ENCODE measurements around the gene YDJC.
A peak's percentile ranks its signal among the peaks of the same experiment; 100 is the strongest.
"Not testable (repeated sequence)": the region's sequence is repeated elsewhere in the genome, so short reads cannot be mapped to it uniquely, and the experiment has no call there.

YDJC gene

GRCh38 chr22:21632237-21632895, 2.5 kb upstream of the YDJC start, which contains the start of gene CCDC116:
CCDC116 (plus strand) TSS chr22:21632760; CDS start chr22:21633182, 422 bp downstream.
- DNase-seq (ENCODE audit: low read depth in 2 of 2): peak in 1 of 2 experiments; percentile 54

GRCh38 chr22:21631025-21631424, 1.2 kb upstream of the YDJC start:
- no peak for DNase-seq (ENCODE audit: low read depth in 2 of 2)

- DNase-seq (ENCODE audit: low read depth in 2 of 2): no peak
Observed at GRCh38 chr22:21628386-21629254, 1.2 kb downstream of the YDJC start.

- DNase-seq (ENCODE audit: low read depth in 2 of 2): no peak
Observed at GRCh38 chr22:21626735-21627469, 2.9 kb downstream of the YDJC start.

GRCh38 chr22:21626073-21626734, 3.6 kb downstream of the YDJC start:
- DNase-seq (ENCODE audit: low read depth in 2 of 2): no peak

GRCh38 chr22:21624880-21625791, 4.7 kb downstream of the YDJC start:
- DNase-seq (ENCODE audit: low read depth in 2 of 2): no peak

GRCh38 chr22:21624120-21624879, 5.5 kb downstream of the YDJC start:
- peak in 1 of 2 experiments; percentile 41 for DNase-seq (ENCODE audit: low read depth in 2 of 2)

- DNase-seq (ENCODE audit: low read depth in 2 of 2): no peak
Observed at GRCh38 chr22:21623648-21623970, 6.2 kb downstream of the YDJC start.

GRCh38 chr22:21622919-21623647, 6.7 kb downstream of the YDJC start:
- no peak for DNase-seq (ENCODE audit: low read depth in 2 of 2)

GRCh38 chr22:21622011-21622918, 7.6 kb downstream of the YDJC start:
- DNase-seq (ENCODE audit: low read depth in 2 of 2): no peak

- DNase-seq (ENCODE audit: low read depth in 2 of 2): no peak
Observed at GRCh38 chr22:21621025-21621424, 8.8 kb downstream of the YDJC start.

- DNase-seq (ENCODE audit: low read depth in 2 of 2): not testable (repeated sequence)
Observed at GRCh38 chr22:21617337-21617736, 12.5 kb downstream of the YDJC start.

GRCh38 chr22:21615731-21616130, 14.1 kb downstream of the YDJC start:
- no peak for DNase-seq (ENCODE audit: low read depth in 2 of 2)

- DNase-seq (ENCODE audit: low read depth in 2 of 2): no peak
Observed at GRCh38 chr22:21613553-21614233, 16.1 kb downstream of the YDJC start.

GRCh38 chr22:21612858-21613257, 17.0 kb downstream of the YDJC start:
- DNase-seq (ENCODE audit: low read depth in 2 of 2): no peak

GRCh38 chr22:21611210-21611977, 18.4 kb downstream of the YDJC start:
- DNase-seq (ENCODE audit: low read depth in 2 of 2): no peak
